Epithelial cell of proximal tubule (primary cell): ENCODE measurements around the gene PLBD2. TPM values are rescaled to one million over a fixed set of nuclear protein-coding genes. Genes with fewer than 3 reads are reported as not detected.
A peak's percentile ranks its signal among the peaks of the same experiment; 100 is the strongest.
"Not testable (repeated sequence)": the region's sequence is repeated elsewhere in the genome, so short reads cannot be mapped to it uniquely, and the experiment has no call there.

Source experiments
- DNase-seq: peaks from one replicate; pipeline ENCODE4 v3.0.0-alpha.2; 2011; ENCODE audit warnings: low read depth
- H3K4me3 ChIP-seq: 2 replicates; pipeline ENCODE4 v1.5.1; 2011; ENCODE audit warnings: low read depth, mild to moderate bottlenecking, low read length
- CTCF ChIP-seq: conservative IDR thresholded peaks from 2 replicates; pipeline ENCODE4 v1.5.1; 2012; ENCODE audit warnings: low read depth, mild to moderate bottlenecking, low read length
- total RNA-seq: library from RNA; depleted of rRNA; stranded (reverse); fragments of >200 nt; gene quantifications from 2 replicates; pipeline ENCODE4 v1.2.3, GENCODE V29; 2015

The PLBD2 gene
- total RNA-seq, 1 donor from 2014 or later, result 20.1 TPM

- TF ChIP-seq CTCF, result no peak
- no peak overlapping the region for H3K4me3 ChIP-seq
- DNase-seq, result no peak
These were observed 12.0 kb upstream of the PLBD2 start for GRCh38 chr12:113346353-113346752.

DNA sequence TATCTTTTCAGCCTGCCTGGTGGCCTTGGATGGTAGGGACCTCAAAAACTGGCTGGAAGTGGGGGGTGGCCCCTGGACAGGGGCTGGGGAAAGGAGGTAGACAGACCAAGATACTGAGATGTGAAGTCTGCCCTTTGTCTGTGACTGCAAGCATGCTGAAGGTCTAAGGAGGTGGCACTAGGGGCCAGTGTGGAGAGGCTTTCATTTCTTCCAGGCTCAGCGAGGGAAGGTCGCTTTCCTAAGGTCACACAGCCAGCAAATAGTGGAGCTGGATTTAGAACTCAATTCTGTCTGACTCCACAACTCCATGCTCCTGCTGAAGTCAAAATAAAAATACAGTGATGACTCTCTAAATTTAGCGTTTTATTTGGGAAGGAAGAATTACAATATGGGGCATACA, 11.3 kb upstream of the PLBD2 start:
- no peak for TF ChIP-seq CTCF
- DNase-seq, result no peak
- no peak overlapping the region for H3K4me3 ChIP-seq

DNA sequence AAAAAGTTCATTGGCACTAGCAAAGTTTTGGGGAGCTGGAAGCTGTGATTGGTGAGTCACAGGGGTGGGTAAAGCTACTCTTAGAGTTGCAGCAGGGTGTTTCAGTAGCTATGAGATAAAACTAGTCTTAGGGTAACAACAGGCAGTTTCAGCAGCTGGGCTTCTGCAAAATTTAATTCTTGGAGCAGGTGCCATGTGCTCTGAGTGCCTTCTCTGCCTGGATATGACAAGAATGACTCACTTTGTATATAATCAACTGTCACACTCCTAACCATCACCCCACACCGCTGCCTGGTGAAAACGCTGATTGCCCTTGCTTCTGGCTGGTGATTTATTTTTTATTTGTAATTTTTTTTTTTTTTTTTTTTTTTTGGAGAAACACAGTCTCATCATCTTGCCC, 10.5 kb upstream of the PLBD2 start:
- no peak overlapping the region for H3K4me3 ChIP-seq
- DNase-seq, result no peak
- no peak for TF ChIP-seq CTCF

- H3K4me3 ChIP-seq, result no peak overlapping the region
- DNase-seq, result no peak
- TF ChIP-seq CTCF, result no peak
These were observed 9.4 kb upstream of the PLBD2 start for GRCh38 chr12:113348849-113349536.

DNA sequence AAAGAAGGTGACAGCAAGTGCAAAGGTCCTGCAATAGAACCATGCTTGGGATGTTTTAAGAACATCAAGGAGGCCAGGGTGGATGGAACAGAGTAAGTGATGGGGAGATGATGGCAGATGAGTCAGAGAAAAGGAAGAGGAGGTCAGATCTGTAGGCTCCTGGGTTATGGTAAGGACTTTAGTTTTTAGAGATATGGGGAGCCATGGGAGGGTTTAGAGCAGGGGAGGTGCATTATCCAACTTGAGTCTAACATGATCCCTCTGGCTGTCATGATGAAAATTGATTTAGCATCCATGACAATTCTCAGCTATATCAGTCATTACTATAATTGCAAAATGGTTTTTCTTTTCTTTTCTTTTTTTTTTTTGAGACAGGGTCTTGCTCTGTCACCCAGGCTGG, 7.3 kb upstream of the PLBD2 start:
- no peak overlapping the region for H3K4me3 ChIP-seq
- no peak for DNase-seq
- no peak for TF ChIP-seq CTCF

GRCh38 chr12:113354192-113354591, 4.2 kb upstream of the PLBD2 start:
- DNase-seq, H3K4me3 ChIP-seq: not testable (repeated sequence)

DNA sequence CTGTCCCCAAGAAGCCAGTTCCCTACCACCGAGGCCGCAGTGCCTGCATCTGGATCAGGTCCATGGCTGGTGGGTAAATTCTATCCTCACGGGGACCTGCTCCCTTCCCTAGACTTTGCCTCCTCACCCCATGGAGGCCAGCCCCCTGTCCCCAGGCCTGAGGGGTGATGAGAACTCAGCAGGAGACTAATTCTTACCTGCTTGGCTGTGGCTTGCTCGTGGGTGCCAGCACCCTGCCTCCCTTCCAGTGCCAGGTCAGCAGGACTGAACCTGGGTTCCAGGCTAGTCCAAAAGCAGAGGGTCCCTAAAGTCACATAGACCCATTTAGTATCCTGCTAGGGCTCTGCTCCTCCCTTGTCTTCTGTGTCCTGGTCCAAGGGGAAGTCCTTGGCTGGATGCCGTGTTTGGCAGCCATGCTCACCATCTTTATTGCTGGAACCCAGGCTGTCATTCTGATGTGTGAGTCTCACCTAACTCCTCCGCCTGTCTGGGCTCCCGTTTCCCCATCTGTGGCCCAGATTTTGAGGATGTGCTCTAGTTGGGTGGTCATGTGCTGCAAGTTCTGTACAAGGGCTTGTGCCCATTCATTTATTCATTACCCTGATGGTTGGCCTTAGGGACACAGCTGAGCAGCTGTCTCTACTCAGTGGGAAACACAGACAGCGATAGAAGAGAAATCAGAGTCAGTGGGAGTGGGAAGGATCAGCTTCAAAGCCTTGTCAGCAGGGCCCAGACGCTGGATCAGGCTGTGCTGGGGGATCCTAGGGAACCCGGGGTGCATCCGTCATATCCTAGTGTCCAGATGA, 949 bp downstream of the PLBD2 start:
- peak overlapping the region; percentile 71 for H3K4me3 ChIP-seq
- no peak for TF ChIP-seq CTCF
- no peak for DNase-seq
